Left lung (tissue), 10 donors: ENCODE results near the gene ETNPPL. TPM values are rescaled to one million over a fixed set of nuclear protein-coding genes. Genes with fewer than 3 reads are reported as not detected.

Experiments used
- ATAC-seq: fragments of 200-7000 bp; cut with Tn5 transposase; one replicate; pipeline ENCODE4 v1.9.1; 2020; ENCODE audit warnings: moderate library complexity
- DNase-seq, 4 donors: peaks; one replicate each; pipeline ENCODE4 v3.0.0-alpha.2; 2013 to 2020
- H3K27ac ChIP-seq, 2 donors: fragments of 200-600 bp; sonication (generic) in 1 of 2; one replicate each; pipeline versions ENCODE4 v1.5.0 to v1.8.0; 2020 to 2021
- H3K27me3 ChIP-seq, 2 donors: fragments of 200-600 bp; sonication (generic) in 1 of 2; one replicate each; pipeline versions ENCODE4 v1.5.0 to v1.8.0; 2020 to 2021
- H3K36me3 ChIP-seq, 2 donors: fragments of 200-600 bp; sonication (generic) in 1 of 2; one replicate each; pipeline versions ENCODE4 v1.5.0 to v1.8.0; 2020 to 2021
- H3K4me1 ChIP-seq, 2 donors: fragments of 200-600 bp; one replicate each; pipeline ENCODE4 v1.8.0; 2021
- H3K4me3 ChIP-seq, 2 donors: fragments of 200-600 bp; sonication (generic) in 1 of 2; one replicate each; pipeline versions ENCODE4 v1.5.0 to v1.8.0; 2020 to 2021; ENCODE audit warnings: mild to moderate bottlenecking in 1 of 2
- H3K9me3 ChIP-seq, 2 donors: fragments of 200-600 bp; sonication (generic) in 1 of 2; one replicate each; pipeline versions ENCODE4 v1.5.0 to v1.8.0; 2020 to 2021
- CTCF ChIP-seq, 2 donors: fragments of 200-600 bp; sonication (generic) in 1 of 2; IDR thresholded peaks; one replicate each; pipeline versions ENCODE4 v1.5.0 to v1.8.0; 2021; ENCODE audit warnings: antibody characterized with exemption in 2 of 2
- intact Hi-C, 2 donors: fragments of 100-400 bp; cut with DNase I; formaldehyde crosslinking; loops; one replicate each; pipeline versions ENCODE4 v1.11.2 to v1.14.2; 2022
- polyA plus RNA-seq, 6 donors: library from polyadenylated mRNA; unstranded; fragments of 120-200 nt; gene quantifications; one replicate each; pipeline ENCODE4 v1.2.1, GENCODE V29; 2013; ENCODE audit not compliant: insufficient read length in 6 of 6
- total RNA-seq, 2 donors: library from RNA; stranded (reverse); fragmentation: NEBNext Ultra II Directional; extraction: Animal tissue kit (Norgen Biotek cat#: 25700); gene quantifications; one replicate each; pipeline ENCODE4 v1.2.1, GENCODE V29; 2021
- donor health status: DM: no; HTN: yes; CAD: no.
- donor health status: DM: no; HTN: no; CAD: no.

Gene ETNPPL
- total and polyA plus RNA-seq, 8 donors = not detected

- Histone ChIP-seq H3K4me3 (no peak overlapping the region), H3K36me3 (no peaks in the 10 kb centered on the region), H3K27ac (no peak overlapping the region), H3K9me3 (peaks cover 0 to 4% of the 10 kb centered on the region in 2 donors), H3K4me1 (peaks cover 4 to 10% of the 10 kb centered on the region in 2 donors), H3K27me3 (peaks cover 23 to 72% of the 10 kb centered on the region in 2 donors)
- no peak for ATAC-seq
- DNase-seq = no peak
- TF ChIP-seq CTCF (IDR thresholded peaks at IDR 0.05) = no peak
- intact Hi-C loops = no loop called here
Measured at GRCh38 chr4:108763986-108764385, 1.1 kb upstream of the ETNPPL start.

- Histone ChIP-seq H3K4me1 (peaks cover 4 to 10% of the 10 kb centered on the region in 2 donors), H3K27me3 (peaks cover 23 to 79% of the 10 kb centered on the region in 2 donors), H3K27ac (no peak overlapping the region), H3K4me3 (peak overlapping the region; percentile 15 to 34), H3K36me3 (no peaks in the 10 kb centered on the region), H3K9me3 (peaks cover 0 to 4% of the 10 kb centered on the region in 2 donors)
- ATAC-seq = peak; percentile 15
- peak in 1 of 4 donors; percentile 4 for DNase-seq
- intact Hi-C loops = no loop called here
- TF ChIP-seq CTCF (IDR thresholded peaks at IDR 0.05) = no peak
Measured at GRCh38 chr4:108763226-108763593, 357 bp upstream of the ETNPPL start.

- H3K27ac ChIP-seq = no peak overlapping the region
- intact Hi-C loops = no loop called here
- no peaks in the 10 kb centered on the region for H3K9me3 ChIP-seq
Measured at GRCh38 chr4:108758498-108758897, 4.4 kb downstream of the ETNPPL start.

GRCh38 chr4:108754327-108754726 lies 8.5 kb downstream of the ETNPPL start:
- Histone ChIP-seq H3K36me3 (no peaks in the 10 kb centered on the region), H3K4me3 (no peak overlapping the region), H3K27ac (no peak overlapping the region), H3K4me1 (no peaks in the 10 kb centered on the region), H3K9me3 (no peaks in the 10 kb centered on the region), H3K27me3 (peaks cover 2 to 10% of the 10 kb centered on the region in 2 donors)
- DNase-seq (no peak), ATAC-seq (no peak)
- intact Hi-C loops = no loop called here
- no peak for TF ChIP-seq CTCF (IDR thresholded peaks at IDR 0.05)

More at GRCh38 chr4:108758498-108758897, 4.4 kb downstream of the ETNPPL start:
- DNase-seq (no peak), ATAC-seq (no peak)
- H3K27me3 ChIP-seq = peaks cover 23 to 48% of the 10 kb centered on the region in 2 donors
- no peak overlapping the region for H3K4me3 ChIP-seq
- H3K4me1 ChIP-seq = peaks cover 4 to 10% of the 10 kb centered on the region in 2 donors
- no peak for TF ChIP-seq CTCF (IDR thresholded peaks at IDR 0.05)
- no peaks in the 10 kb centered on the region for H3K36me3 ChIP-seq

GRCh38 chr4:108751321-108751720 lies 11.5 kb downstream of the ETNPPL start:
- TF ChIP-seq CTCF (IDR thresholded peaks at IDR 0.05) = no peak
- no peaks in the 10 kb centered on the region for H3K4me1 ChIP-seq
- H3K4me3 ChIP-seq = no peak overlapping the region
- H3K27me3 ChIP-seq = peaks cover 0 to 2% of the 10 kb centered on the region in 2 donors
- DNase-seq (no peak), ATAC-seq (no peak)
- no peaks in the 10 kb centered on the region for H3K9me3 ChIP-seq
- no peak overlapping the region for H3K27ac ChIP-seq
- H3K36me3 ChIP-seq = no peaks in the 10 kb centered on the region
- intact Hi-C loops = no loop called here
